HCT116 (cell line): Measurements from ENCODE around the gene MAML2. TPM values are rescaled to one million over a fixed set of nuclear protein-coding genes. Genes with fewer than 3 reads are reported as not detected.

Experiments used
- microRNA counts: library from miRNA; unstranded; fragments of <30 nt; microRNA quantifications from one replicate; lab custom pipeline; 2015
- microRNA-seq: library from miRNA; unstranded; fragments of <30 nt; microRNA quantifications from one replicate; pipeline ENCODE4, GENCODE V29; 2016; ENCODE audit warnings: borderline number of aligned reads
- total RNA-seq: library from RNA; stranded (reverse); gene quantifications from one replicate; pipeline ENCODE4 v1.2.1, GENCODE V29; 2021; ENCODE audit not compliant: unreplicated experiment

The MAML2 gene
- total RNA-seq, 1 experiment from 2014 or later = 2.6 TPM

MicroRNAs encoded within 50 kb of the gene (microRNA counts, 767-probe panel; counts per million panel counts)
- microRNA hsa-miR-1260b (lab: Ali Mortazavi, UCI) = not detected

Small RNA genes lying within 50 kb of the gene (microRNA-seq; reads per million reads assigned to microRNA genes)
- gene MIR1260B = not detected

Other genes with a start within 250 kb of the MAML2 start
- gene CCDC82, start 46.7 kb upstream of the MAML2 start, total RNA-seq = 11.2 TPM
- gene JRKL, start 46.8 kb upstream of the MAML2 start, total RNA-seq = 6.7 TPM